ENCODE measurements around the gene GPR68. TPM values are rescaled to one million over a fixed set of nuclear protein-coding genes. Genes with fewer than 3 reads are reported as not detected.

The GPR68 gene
- total RNA-seq, 1 donor from 2014 or later = 0.42 TPM

GRCh38 chr14:91216731-91217226 is 27.7 kb downstream of the GPR68 start:
- Mint-ChIP-seq H3K36me3 (ENCODE audit: low read depth) (peaks cover 8% of the 10 kb centered on the region), H3K27me3 (ENCODE audit: low read depth) (no peaks in the 10 kb centered on the region), H3K4me1 (ENCODE audit: low read depth) (no peaks in the 10 kb centered on the region), H3K27ac (ENCODE audit: unreplicated experiment) (no peak overlapping the region), H3K9me3 (ENCODE audit: low read depth) (no peaks in the 10 kb centered on the region), H3K4me3 (ENCODE audit: unreplicated experiment) (no peak overlapping the region)
- DNase-seq (ENCODE audit: low spot score) = no peak
- no peak for TF ChIP-seq CTCF (IDR thresholded peaks at IDR 0.05)

- no peak overlapping the region for H3K4me3 Mint-ChIP-seq (ENCODE audit: unreplicated experiment)
- DNase-seq (ENCODE audit: low spot score) = no peak
- H3K27ac Mint-ChIP-seq (ENCODE audit: unreplicated experiment) = no peak overlapping the region
- H3K27me3 Mint-ChIP-seq (ENCODE audit: low read depth) = no peaks in the 10 kb centered on the region
- H3K9me3 Mint-ChIP-seq (ENCODE audit: low read depth) = peaks cover 8% of the 10 kb centered on the region
- H3K4me1 Mint-ChIP-seq (ENCODE audit: low read depth) = no peaks in the 10 kb centered on the region
- TF ChIP-seq CTCF (IDR thresholded peaks at IDR 0.05) = no peak
- H3K36me3 Mint-ChIP-seq (ENCODE audit: low read depth) = peaks cover 13% of the 10 kb centered on the region
Measured at GRCh38 chr14:91215381-91215780, 29.1 kb downstream of the GPR68 start.

GRCh38 chr14:91214306-91214705 is 30.2 kb downstream of the GPR68 start:
- no peak for DNase-seq (ENCODE audit: low spot score)
- Mint-ChIP-seq H3K4me1 (ENCODE audit: low read depth) (no peaks in the 10 kb centered on the region), H3K36me3 (ENCODE audit: low read depth) (peaks cover 13% of the 10 kb centered on the region), H3K27me3 (ENCODE audit: low read depth) (no peaks in the 10 kb centered on the region), H3K4me3 (ENCODE audit: unreplicated experiment) (no peak overlapping the region), H3K27ac (ENCODE audit: unreplicated experiment) (no peak overlapping the region), H3K9me3 (ENCODE audit: low read depth) (peaks cover 8% of the 10 kb centered on the region)
- no peak for TF ChIP-seq CTCF (IDR thresholded peaks at IDR 0.05)

- no peak for TF ChIP-seq CTCF (IDR thresholded peaks at IDR 0.05)
- Mint-ChIP-seq H3K27me3 (ENCODE audit: low read depth) (no peaks in the 10 kb centered on the region), H3K27ac (ENCODE audit: unreplicated experiment) (no peak overlapping the region), H3K9me3 (ENCODE audit: low read depth) (peaks cover 8% of the 10 kb centered on the region), H3K4me1 (ENCODE audit: low read depth) (no peaks in the 10 kb centered on the region), H3K36me3 (ENCODE audit: low read depth) (peaks cover 16% of the 10 kb centered on the region), H3K4me3 (ENCODE audit: unreplicated experiment) (no peak overlapping the region)
- no peak for DNase-seq (ENCODE audit: low spot score)
Measured at GRCh38 chr14:91211017-91211416, 33.5 kb downstream of the GPR68 start.

- Mint-ChIP-seq H3K27ac (ENCODE audit: unreplicated experiment) (no peak overlapping the region), H3K4me3 (ENCODE audit: unreplicated experiment) (no peak overlapping the region), H3K9me3 (ENCODE audit: low read depth) (peaks cover 8% of the 10 kb centered on the region), H3K27me3 (ENCODE audit: low read depth) (no peaks in the 10 kb centered on the region), H3K36me3 (ENCODE audit: low read depth) (peaks cover 16% of the 10 kb centered on the region), H3K4me1 (ENCODE audit: low read depth) (peaks cover 7% of the 10 kb centered on the region)
- no peak for TF ChIP-seq CTCF (IDR thresholded peaks at IDR 0.05)
- DNase-seq (ENCODE audit: low spot score) = no peak
Measured at GRCh38 chr14:91207008-91207407, 37.5 kb downstream of the GPR68 start.

Measured in chondrocyte (in vitro differentiated cells).